Spinal cord (tissue), 10 donors: ENCODE results near the gene MRLN. TPM values are rescaled to one million over a fixed set of nuclear protein-coding genes. Genes with fewer than 3 reads are reported as not detected.
A peak's percentile ranks its signal among the peaks of the same experiment; 100 is the strongest.

ENCODE experiments used
- DNase-seq, 6 donors: peaks; one replicate each; pipeline versions ENCODE4 v3.0.0 to v3.0.0-alpha.2; 2013 to 2015; ENCODE audit warnings: low spot score in 6 of 6, low read depth in 4 of 6
- H3K27ac ChIP-seq: one replicate; pipeline ENCODE4 v1.5.1; 2013; ENCODE audit warnings: low read depth, low read length, control low read depth
- H3K27me3 ChIP-seq: one replicate; pipeline ENCODE4 v1.6.1; 2013; ENCODE audit warnings: low read length; ENCODE audit not compliant: control insufficient read depth, insufficient read depth
- H3K36me3 ChIP-seq: one replicate; pipeline ENCODE4 v1.6.1; 2013; ENCODE audit warnings: low read length; ENCODE audit not compliant: control insufficient read depth, insufficient read depth
- H3K4me1 ChIP-seq: one replicate; pipeline ENCODE4 v1.6.1; 2013; ENCODE audit warnings: low read length; ENCODE audit not compliant: control insufficient read depth, insufficient read depth
- H3K4me3 ChIP-seq: one replicate; pipeline ENCODE4 v1.5.1; 2013; ENCODE audit warnings: low read depth, low read length, control low read depth
- H3K9me3 ChIP-seq: one replicate; pipeline ENCODE4 v1.6.1; 2013; ENCODE audit warnings: low read length; ENCODE audit not compliant: control insufficient read depth, insufficient read depth
- WGBS: methylation state at CpG from one replicate; pipeline ENCODE4 v1.1.5; 2013; ENCODE audit warnings: missing lambda C conversion rate; ENCODE audit not compliant: insufficient coverage; 5-methylcytosine and 5-hydroxymethylcytosine counted together
- polyA plus RNA-seq, 2 donors: library from polyadenylated mRNA; unstranded; fragments of 120-200 nt; gene quantifications; one replicate each; pipeline ENCODE4 v1.2.1, GENCODE V29; 2013; ENCODE audit not compliant: insufficient read length in 2 of 2
- total RNA-seq, 2 donors: library from RNA; depleted of rRNA in 1 of 2; stranded (reverse); fragments of 120-200 nt in 1 of 2; fragments of >200 nt in 1 of 2; gene quantifications; one replicate each; pipeline versions ENCODE4 v1.2.3 to v1.2.4, GENCODE V29; 2013 to 2014
- donor health status: healthy.

The MRLN gene
- total and polyA plus RNA-seq, 4 donors, result 1.6 to 25.0 (median 2.8) TPM; not detected in 1

DNA sequence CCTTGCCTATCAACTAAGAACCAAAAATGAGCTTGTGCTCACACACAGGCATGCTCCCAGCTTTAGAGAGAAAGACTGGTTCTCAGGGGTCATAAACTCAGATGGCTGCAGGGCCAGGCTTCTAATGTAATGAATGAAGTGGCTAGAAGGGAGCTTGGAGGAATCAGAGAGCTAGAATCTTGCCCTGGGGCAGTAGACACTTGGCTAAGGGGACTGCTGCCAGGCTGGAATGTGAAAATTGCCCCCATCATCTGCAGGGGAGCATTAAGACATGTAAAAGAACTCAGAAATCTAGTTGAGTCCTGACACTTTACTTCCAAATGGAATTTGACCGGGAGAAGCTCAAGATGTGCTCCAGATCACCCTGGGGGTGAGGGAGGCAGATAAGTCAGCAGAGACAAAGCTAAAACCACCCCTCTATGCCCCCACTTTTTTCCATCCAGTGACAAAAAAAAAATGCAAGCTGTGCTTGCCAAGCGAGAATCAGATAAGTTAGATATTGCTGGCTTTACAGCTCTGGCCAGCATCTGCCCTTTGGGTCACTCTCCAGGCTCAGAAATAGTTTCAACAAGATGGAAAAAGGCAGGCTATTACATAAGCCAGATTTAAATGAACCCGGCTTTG is 41.3 kb downstream of the MRLN start:
- Histone ChIP-seq H3K27ac (no peak overlapping the region), H3K4me1 (peaks cover 15% of the 10 kb centered on the region), H3K4me3 (no peak overlapping the region), H3K36me3 (no peaks in the 10 kb centered on the region), H3K27me3 (peaks cover 5% of the 10 kb centered on the region), H3K9me3 (no peaks in the 10 kb centered on the region)
- no peak for DNase-seq
- WGBS, result 78% methylated on average over 1 of the region's 3 CpGs

GRCh38 chr10:59709395-59710125 is 43.7 kb downstream of the MRLN start, which contains the start of gene SLC16A9:
Gene SLC16A9, minus strand, starts transcription at chr10:59709850. Its CDS starts 25,559 bp downstream, at chr10:59684291.
- peaks cover 5% of the 10 kb centered on the region for H3K27me3 ChIP-seq
- under 1% methylated on average over 65 of the region's 68 CpGs for WGBS
- no peaks in the 10 kb centered on the region for H3K36me3 ChIP-seq
- H3K27ac ChIP-seq, result peak within 1 kb of the TSS; percentile 75
- no peaks in the 10 kb centered on the region for H3K9me3 ChIP-seq
- H3K4me3 ChIP-seq, result peak within 1 kb of the TSS; percentile 74
- peaks cover 15% of the 10 kb centered on the region for H3K4me1 ChIP-seq
- DNase-seq, result peak in 5 of 6 donors; percentile 57 to 94 (median 75)

DNA sequence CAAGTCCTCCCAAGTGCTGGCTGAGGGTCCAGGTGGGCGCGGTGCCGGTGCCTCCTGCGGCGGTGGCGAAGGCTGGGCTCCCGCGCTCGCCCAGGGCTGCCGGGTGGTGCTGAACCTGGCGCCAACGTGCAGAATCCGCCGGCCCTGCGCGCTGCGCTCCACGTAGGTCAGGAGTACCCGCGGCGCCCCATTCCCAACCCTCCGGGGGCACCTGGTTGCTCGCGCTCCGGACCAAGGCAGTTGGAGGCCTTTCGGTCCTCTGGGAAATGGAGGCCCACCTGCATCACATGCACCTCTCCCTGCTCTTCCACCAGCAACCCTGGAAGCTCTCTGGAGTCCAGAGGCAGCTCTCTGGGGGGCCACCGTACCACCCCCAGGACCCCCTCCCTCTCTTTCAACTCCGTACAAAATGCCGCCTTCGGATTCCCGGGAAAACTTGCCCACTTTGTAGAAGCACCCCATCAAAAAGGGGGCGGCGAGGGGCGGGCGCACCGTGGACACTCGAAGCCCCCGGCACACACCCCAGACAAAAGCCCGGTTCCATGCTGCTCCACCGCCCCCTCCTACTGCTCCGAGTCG is 44.4 kb downstream of the MRLN start:
- no peaks in the 10 kb centered on the region for H3K9me3 ChIP-seq
- no peaks in the 10 kb centered on the region for H3K36me3 ChIP-seq
- peaks cover 15% of the 10 kb centered on the region for H3K4me1 ChIP-seq
- H3K4me3 ChIP-seq, result peak overlapping the region; percentile 74
- WGBS, result under 1% methylated on average over 42 of the region's 42 CpGs
- peak in 3 of 6 donors; percentile 14 to 63 (median 55) for DNase-seq
- peak overlapping the region; percentile 75 for H3K27ac ChIP-seq
- peaks cover 5% of the 10 kb centered on the region for H3K27me3 ChIP-seq

DNA sequence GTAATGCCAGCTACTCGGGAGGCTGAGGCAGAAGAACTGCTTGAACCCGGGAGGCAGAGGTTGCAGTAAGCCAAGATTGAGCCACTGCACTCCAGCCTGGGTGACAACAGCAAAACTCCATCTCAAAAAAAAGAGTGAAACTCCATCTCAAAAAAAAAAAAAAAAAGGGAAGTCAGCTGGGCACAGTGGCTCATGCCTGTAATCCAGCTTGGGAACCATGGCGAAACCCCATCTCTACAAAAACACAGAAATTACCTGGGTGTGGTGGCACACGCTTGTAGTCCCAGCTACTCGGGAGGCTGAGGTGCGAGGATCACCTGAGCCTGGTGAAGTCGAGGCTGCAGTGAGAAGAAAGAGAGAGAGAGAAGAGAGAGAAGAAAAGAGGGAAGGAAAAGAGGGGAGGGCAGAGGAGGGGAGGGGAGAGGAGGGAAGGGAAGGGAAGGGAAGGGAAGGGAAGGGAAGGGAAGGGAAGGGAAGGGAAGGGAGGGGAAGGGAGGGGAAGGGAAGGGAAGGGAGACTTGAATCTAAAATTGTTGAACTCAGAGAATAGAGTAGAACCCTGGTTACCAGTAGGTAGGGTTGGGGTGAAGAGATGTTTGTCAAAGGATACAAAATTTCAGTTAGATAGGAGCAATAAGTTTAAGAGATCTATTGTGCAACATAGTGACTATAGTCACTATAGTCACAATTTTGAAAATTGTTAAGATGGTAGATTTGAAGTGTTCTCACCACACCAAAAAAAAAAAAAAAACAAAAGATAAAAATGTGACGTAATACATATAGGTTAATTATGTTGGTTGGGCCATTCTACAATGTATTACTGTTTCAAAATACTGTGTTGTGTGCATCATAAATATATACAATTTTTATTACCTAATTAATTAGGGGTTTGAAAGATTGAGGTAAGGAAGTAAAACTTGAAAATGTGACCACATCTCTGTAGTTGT is 46.1 kb downstream of the MRLN start:
- 100% methylated on average over 4 of the region's 8 CpGs for WGBS
- peaks cover 5% of the 10 kb centered on the region for H3K27me3 ChIP-seq
- DNase-seq, result no peak
- no peak overlapping the region for H3K27ac ChIP-seq
- H3K4me3 ChIP-seq, result peak overlapping the region; percentile 74
- peaks cover 15% of the 10 kb centered on the region for H3K4me1 ChIP-seq
- no peaks in the 10 kb centered on the region for H3K36me3 ChIP-seq
- H3K9me3 ChIP-seq, result no peaks in the 10 kb centered on the region

- H3K9me3 ChIP-seq, result no peaks in the 10 kb centered on the region
- H3K36me3 ChIP-seq, result no peaks in the 10 kb centered on the region
- DNase-seq, result no peak
- peaks cover 5% of the 10 kb centered on the region for H3K27me3 ChIP-seq
- no peak overlapping the region for H3K27ac ChIP-seq
- peaks cover 15% of the 10 kb centered on the region for H3K4me1 ChIP-seq
- no peak overlapping the region for H3K4me3 ChIP-seq
Measured at GRCh38 chr10:59705931-59706330, 47.3 kb downstream of the MRLN start.

- no CpG with 5 or more reads among the region's 2 CpGs for WGBS
- no peak for DNase-seq
- no peak overlapping the region for H3K27ac ChIP-seq
- no peaks in the 10 kb centered on the region for H3K36me3 ChIP-seq
- H3K9me3 ChIP-seq, result no peaks in the 10 kb centered on the region
- peaks cover 5% of the 10 kb centered on the region for H3K27me3 ChIP-seq
- H3K4me1 ChIP-seq, result peaks cover 8% of the 10 kb centered on the region
- no peak overlapping the region for H3K4me3 ChIP-seq
Measured at GRCh38 chr10:59704630-59705029, 48.6 kb downstream of the MRLN start.

DNA sequence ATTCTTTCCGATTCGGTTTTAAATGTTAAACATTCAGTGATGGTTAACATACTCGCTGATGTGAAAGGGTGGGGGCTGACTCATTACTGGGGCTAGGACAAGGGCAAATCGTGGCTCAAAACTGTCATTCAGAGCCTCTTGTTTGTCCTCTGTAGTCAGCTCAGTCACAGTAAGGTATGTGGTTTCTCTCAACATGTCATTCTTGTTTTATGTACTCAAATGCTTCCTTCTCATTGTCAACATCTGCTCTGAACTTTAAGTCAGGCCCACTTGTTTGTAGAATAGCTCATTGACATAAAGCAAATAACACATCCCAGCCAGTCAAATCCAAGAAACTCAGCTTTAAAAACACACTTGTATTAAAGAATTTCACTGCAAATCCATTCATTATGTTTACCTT is 50.9 kb downstream of the MRLN start:
- H3K27ac ChIP-seq, result no peak overlapping the region
- no peaks in the 10 kb centered on the region for H3K9me3 ChIP-seq
- H3K4me1 ChIP-seq, result no peaks in the 10 kb centered on the region
- H3K27me3 ChIP-seq, result no peaks in the 10 kb centered on the region
- no peak for DNase-seq
- H3K36me3 ChIP-seq, result no peaks in the 10 kb centered on the region
- WGBS, result 100% methylated on average over 2 of the region's 4 CpGs
- H3K4me3 ChIP-seq, result no peak overlapping the region

DNA sequence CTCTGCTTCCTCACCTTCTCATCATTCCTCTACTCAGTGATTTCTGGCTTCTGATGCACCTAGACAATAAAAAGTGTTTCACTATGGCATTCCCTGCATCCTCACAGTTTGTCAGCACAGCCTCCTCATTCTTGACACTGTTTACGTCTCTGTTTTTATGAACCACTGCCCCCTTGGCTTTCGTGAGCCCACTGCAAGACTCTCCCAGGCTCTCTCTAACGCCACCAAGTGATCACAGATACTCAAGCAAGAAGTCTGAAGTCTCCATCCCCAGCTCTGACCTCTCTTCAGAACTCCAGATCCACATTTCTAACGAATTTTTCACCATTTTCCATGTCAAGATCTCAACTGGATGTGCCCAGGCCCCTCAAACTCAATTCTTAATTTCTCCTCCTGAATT is 52.5 kb downstream of the MRLN start:
- no peak for DNase-seq
- WGBS, result 39% methylated on average over 4 of the region's 4 CpGs

DNA sequence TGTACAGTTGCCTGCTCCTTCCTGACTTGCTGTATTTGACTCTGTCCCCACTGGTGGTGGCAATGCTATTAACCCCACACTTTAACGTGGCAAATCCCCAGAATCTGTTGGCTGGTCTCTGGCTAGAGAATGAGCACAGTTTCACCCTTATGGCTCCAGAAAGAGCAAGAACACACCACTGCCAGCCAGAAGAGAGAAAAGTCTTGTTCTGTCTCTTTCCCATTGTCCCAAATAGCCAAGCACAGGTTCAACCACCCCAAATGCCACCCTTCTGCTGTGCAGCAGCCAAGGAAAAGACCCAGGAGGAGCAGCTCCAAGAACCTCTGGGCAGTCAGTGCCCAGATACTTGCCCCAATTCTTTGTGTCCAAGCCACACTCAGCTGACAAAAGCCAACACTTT is 54.9 kb downstream of the MRLN start:
- Histone ChIP-seq H3K27me3 (no peaks in the 10 kb centered on the region), H3K4me1 (no peaks in the 10 kb centered on the region), H3K4me3 (no peak overlapping the region), H3K9me3 (no peaks in the 10 kb centered on the region), H3K27ac (no peak overlapping the region), H3K36me3 (no peaks in the 10 kb centered on the region)
- peak in 1 of 6 donors; percentile 32 for DNase-seq
- WGBS, result 80% methylated on average over 1 of the region's 1 CpG

More for the DNA sequence above, 52.5 kb downstream of the MRLN start:
- no peaks in the 10 kb centered on the region for H3K36me3 ChIP-seq
- no peak overlapping the region for H3K4me3 ChIP-seq
- H3K4me1 ChIP-seq, result no peaks in the 10 kb centered on the region
- H3K27me3 ChIP-seq, result no peaks in the 10 kb centered on the region
- H3K27ac ChIP-seq, result no peak overlapping the region
- no peaks in the 10 kb centered on the region for H3K9me3 ChIP-seq
